Esophagus squamous epithelium (tissue), 5 donors: ENCODE data around the gene TRABD2A. TPM values are rescaled to one million over a fixed set of nuclear protein-coding genes. Genes with fewer than 3 reads are reported as not detected.

Experiments
- DNase-seq: peaks from one replicate; lab custom pipeline; 2025; lab: John Stamatoyannopoulos, UW
- H3K27ac ChIP-seq, 4 donors: fragments of 200-600 bp; sonication (generic); one replicate each; pipeline ENCODE4 v1.5.1; 2016 to 2019; ENCODE audit warnings: mild to moderate bottlenecking in 1 of 4
- H3K27me3 ChIP-seq, 4 donors: fragments of 200-600 bp; sonication (generic); 1 replicate in 3 of 4; 2 replicates in 1 of 4; pipeline versions ENCODE4 v1.5.1 to v1.6.0; 2017 to 2021; ENCODE audit warnings: antibody characterized with exemption in 1 of 4
- H3K36me3 ChIP-seq, 3 donors: fragments of 200-600 bp; sonication (generic); one replicate each; pipeline ENCODE4 v1.5.1; 2016 to 2019
- H3K4me1 ChIP-seq, 3 donors: fragments of 200-600 bp; sonication (generic); one replicate each; pipeline ENCODE4 v1.5.1; 2017 to 2019
- H3K4me3 ChIP-seq, 4 donors: fragments of 200-600 bp; sonication (generic); 1 replicate in 3 of 4; 2 replicates in 1 of 4; pipeline ENCODE4 v1.5.1; 2016 to 2019; ENCODE audit warnings: mild to moderate bottlenecking in 2 of 4, moderate library complexity in 1 of 4
- H3K9me3 ChIP-seq, 3 donors: fragments of 200-600 bp; sonication (generic); one replicate each; pipeline ENCODE4 v1.5.1; 2016 to 2019
- POLR2A ChIP-seq, 4 donors: fragments of 450-650 bp; IDR thresholded peaks; one replicate each; pipeline ENCODE4 v1.6.1; 2017; ENCODE audit warnings: antibody characterized with exemption in 4 of 4, mild to moderate bottlenecking in 4 of 4, moderate library complexity in 3 of 4
- WGBS, 2 donors: methylation state at CpG; one replicate each; pipeline ENCODE4 v1.1.5; 2018; 5-methylcytosine and 5-hydroxymethylcytosine counted together
- intact Hi-C: fragments of 100-400 bp; cut with DNase I; formaldehyde crosslinking; loops from one replicate; pipeline ENCODE4 v1.15.0; 2022
- total RNA-seq, 4 donors: library from RNA; depleted of rRNA; stranded (reverse); fragments of >200 nt; gene quantifications; one replicate each; pipeline ENCODE4 v1.1.0, GENCODE V29; 2016
- TF ChIP-seq, protein P1 (sequence below), 6 experiments: fragments of 450-650 bp in 4 of 6; fragments of 200-600 bp in 2 of 6; sonication (generic) in 2 of 6; IDR thresholded peaks; one replicate each; pipeline ENCODE4 v1.5.1; 2016 to 2019; ENCODE audit warnings: antibody characterized with exemption in 6 of 6, mild to moderate bottlenecking in 4 of 6, moderate library complexity in 4 of 6
- donor health status: DM: yes; HTN: yes; CAD: no.

Gene TRABD2A
- total RNA-seq, 4 donors from 2014 or later, result 0.53 to 1.8 (median 0.76) TPM; not detected in 1

DNA sequence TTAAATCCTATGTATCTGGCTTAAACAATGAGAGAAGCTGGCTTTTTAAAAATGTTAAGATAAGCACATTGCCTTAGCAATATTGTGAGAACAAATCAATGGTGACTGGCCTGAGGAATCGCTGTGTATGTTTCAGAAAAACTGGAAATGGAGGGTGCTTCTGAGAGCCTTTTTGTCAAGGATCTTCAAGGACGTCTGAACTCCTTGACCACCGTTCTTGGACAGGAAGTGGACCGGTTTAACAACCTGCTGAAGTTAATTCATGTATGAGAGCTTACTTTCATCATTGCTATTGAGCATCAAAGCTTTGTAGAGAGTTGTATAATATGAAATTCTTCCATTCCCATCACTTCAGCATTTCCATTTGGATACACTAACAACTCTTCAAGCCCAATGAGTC, 72.6 kb downstream of the TRABD2A start:
- H3K27ac ChIP-seq, result no peak overlapping the region

DNA sequence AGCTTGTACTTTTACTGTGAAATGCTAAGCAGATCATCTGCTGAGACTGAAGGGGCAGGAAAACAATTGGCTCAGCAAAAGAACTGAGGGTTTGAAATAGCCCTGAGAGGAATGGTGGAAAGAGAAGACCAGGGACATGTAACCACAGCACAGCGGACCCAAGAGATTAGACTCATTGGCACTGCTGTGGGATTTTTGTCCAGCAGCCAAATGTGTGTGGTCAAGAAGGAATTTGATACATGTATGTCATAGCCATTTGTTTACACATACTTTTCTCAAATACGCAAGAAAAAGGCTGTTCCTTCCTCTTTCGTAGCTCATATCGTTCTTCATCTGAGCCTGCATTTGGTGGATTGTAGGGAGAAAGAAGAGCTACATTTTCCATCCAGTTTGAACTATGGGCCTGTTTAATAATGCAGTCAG, 73.8 kb downstream of the TRABD2A start:
- 24 to 32% methylated on average over 4 of the region's 4 CpGs for WGBS, 2 donors
- DNase-seq, result no peak
- Histone ChIP-seq H3K4me1 (no peaks in the 10 kb centered on the region), H3K36me3 (no peaks in the 10 kb centered on the region), H3K27ac (peak overlapping the region in 1 of 4 donors; percentile 56), H3K4me3 (no peak overlapping the region), H3K27me3 (no peaks in the 10 kb centered on the region), H3K9me3 (no peaks in the 10 kb centered on the region)
- intact Hi-C loops, result no loop called here
- TF ChIP-seq, protein P1, sequence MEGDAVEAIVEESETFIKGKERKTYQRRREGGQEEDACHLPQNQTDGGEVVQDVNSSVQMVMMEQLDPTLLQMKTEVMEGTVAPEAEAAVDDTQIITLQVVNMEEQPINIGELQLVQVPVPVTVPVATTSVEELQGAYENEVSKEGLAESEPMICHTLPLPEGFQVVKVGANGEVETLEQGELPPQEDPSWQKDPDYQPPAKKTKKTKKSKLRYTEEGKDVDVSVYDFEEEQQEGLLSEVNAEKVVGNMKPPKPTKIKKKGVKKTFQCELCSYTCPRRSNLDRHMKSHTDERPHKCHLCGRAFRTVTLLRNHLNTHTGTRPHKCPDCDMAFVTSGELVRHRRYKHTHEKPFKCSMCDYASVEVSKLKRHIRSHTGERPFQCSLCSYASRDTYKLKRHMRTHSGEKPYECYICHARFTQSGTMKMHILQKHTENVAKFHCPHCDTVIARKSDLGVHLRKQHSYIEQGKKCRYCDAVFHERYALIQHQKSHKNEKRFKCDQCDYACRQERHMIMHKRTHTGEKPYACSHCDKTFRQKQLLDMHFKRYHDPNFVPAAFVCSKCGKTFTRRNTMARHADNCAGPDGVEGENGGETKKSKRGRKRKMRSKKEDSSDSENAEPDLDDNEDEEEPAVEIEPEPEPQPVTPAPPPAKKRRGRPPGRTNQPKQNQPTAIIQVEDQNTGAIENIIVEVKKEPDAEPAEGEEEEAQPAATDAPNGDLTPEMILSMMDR (IDR thresholded peaks at IDR 0.05), result no peak
- no peak for TF ChIP-seq POLR2A (IDR thresholded peaks at IDR 0.05)

More for the DNA sequence above, 72.6 kb downstream of the TRABD2A start:
- no peak for TF ChIP-seq POLR2A (IDR thresholded peaks at IDR 0.05)
- TF ChIP-seq, protein P1 (IDR thresholded peaks at IDR 0.05), result no peak
- DNase-seq, result no peak
- H3K4me1 ChIP-seq, result no peaks in the 10 kb centered on the region
- no peak overlapping the region for H3K4me3 ChIP-seq
- intact Hi-C loops, result no loop called here
- 67 to 76% methylated on average over 4 of the region's 4 CpGs for WGBS, 2 donors
- no peaks in the 10 kb centered on the region for H3K36me3 ChIP-seq
- H3K27me3 ChIP-seq, result no peaks in the 10 kb centered on the region
- H3K9me3 ChIP-seq, result no peaks in the 10 kb centered on the region

DNA sequence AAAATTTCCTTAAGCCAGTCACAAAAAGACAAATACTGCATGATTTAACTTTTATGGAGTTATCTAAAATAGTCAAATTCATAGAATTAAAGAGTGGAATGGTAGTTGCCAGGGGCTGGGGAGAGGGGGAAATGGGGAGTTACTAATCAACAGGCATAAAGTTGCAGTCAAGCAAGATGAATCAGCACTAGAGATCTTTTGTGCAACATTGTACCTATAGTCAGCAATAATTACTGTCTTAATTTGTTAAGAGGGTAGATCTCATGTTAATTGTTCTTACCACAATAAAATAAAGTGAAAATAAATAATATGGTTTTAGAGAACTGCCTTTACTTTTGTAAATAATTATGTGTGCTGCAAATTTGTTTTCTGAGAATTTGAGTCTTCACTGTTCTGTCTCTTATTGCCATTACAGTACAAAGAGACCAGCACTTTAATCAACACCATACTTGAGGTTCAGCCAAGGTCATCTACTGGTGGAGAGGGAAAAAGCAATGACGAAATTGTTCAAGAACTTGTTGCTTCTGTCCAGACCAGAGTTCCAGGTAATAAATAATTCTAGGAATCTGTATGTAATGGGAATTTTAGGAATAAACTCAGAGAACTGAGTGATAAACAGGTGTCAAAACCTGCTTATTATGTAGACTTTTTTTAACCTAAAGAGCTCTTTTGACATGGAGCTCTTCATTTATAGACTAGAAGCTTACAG, 75.5 kb downstream of the TRABD2A start:
- Histone ChIP-seq H3K36me3 (no peaks in the 10 kb centered on the region), H3K4me1 (no peaks in the 10 kb centered on the region), H3K4me3 (no peak overlapping the region), H3K27ac (no peak overlapping the region), H3K27me3 (no peaks in the 10 kb centered on the region), H3K9me3 (no peaks in the 10 kb centered on the region)
- no peak for DNase-seq
- WGBS, 2 donors, result 47 to 56% methylated on average over 1 of the region's 1 CpG
- intact Hi-C loops, result no loop called here
- TF ChIP-seq POLR2A (IDR thresholded peaks at IDR 0.05), result no peak
- TF ChIP-seq, protein P1 (IDR thresholded peaks at IDR 0.05), result no peak

DNA sequence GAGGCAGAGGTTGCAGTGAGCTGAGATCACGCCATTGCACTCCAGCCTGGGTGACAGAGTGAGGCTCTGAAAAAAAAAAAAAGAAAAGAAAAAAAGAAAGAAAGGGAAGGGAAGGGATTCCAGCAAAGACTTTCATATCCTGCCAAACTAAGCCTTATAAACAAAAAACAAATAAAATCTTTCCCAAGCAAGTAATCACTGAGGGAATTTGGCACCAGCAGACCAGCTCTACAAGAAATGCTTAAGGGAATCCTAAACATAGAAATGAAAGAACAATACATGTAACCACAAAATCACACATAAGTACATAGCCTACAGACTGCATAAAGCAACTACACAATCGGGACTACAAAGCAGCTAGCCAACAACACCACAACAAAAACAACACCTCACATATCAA, 79.1 kb downstream of the TRABD2A start:
- intact Hi-C loops, result no loop called here
- no peaks in the 10 kb centered on the region for H3K27me3 ChIP-seq
- WGBS, 2 donors, result 51 to 57% methylated on average over 2 of the region's 2 CpGs
- H3K4me3 ChIP-seq, result no peak overlapping the region
- TF ChIP-seq, protein P1 (IDR thresholded peaks at IDR 0.05), result no peak
- no peak for TF ChIP-seq POLR2A (IDR thresholded peaks at IDR 0.05)
- H3K36me3 ChIP-seq, result no peaks in the 10 kb centered on the region
- H3K4me1 ChIP-seq, result no peaks in the 10 kb centered on the region
- H3K9me3 ChIP-seq, result no peaks in the 10 kb centered on the region
- DNase-seq, result no peak
- H3K27ac ChIP-seq, result no peak overlapping the region

DNA sequence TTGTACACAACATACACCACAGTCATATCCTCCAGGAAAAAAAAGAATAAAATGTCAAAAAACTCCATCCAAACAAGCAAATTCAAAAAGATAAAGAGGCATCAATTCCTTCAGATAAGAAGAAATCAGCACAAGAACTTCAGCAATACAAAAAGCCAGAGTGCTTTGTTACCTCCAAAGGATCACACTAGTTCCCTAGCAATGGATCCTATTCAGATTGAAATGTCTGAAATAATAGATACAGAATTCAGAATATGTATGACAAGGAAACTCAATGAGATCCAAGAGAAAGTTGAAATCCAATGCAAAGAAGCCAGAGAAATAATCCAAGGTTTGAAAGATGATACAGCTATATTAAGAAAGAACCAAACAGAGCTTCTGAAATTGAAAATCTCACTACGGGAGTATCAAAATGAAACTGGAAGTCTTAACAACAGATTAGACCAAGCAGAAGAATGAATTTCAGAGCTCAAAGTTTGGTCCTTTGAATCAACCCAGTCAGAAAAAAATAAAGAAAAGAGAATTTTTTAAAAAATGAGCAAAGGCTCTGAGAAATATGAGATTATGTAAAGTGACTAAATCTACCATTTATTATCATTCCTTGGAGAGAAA, 80.6 kb downstream of the TRABD2A start:
- Histone ChIP-seq H3K4me1 (no peaks in the 10 kb centered on the region), H3K9me3 (no peaks in the 10 kb centered on the region), H3K27me3 (no peaks in the 10 kb centered on the region), H3K36me3 (no peaks in the 10 kb centered on the region), H3K27ac (no peak overlapping the region), H3K4me3 (no peak overlapping the region)
- 58 to 74% methylated on average over 1 of the region's 1 CpG for WGBS, 2 donors
- intact Hi-C loops, result no loop called here
- TF ChIP-seq, protein P1 (IDR thresholded peaks at IDR 0.05), result no peak
- TF ChIP-seq POLR2A (IDR thresholded peaks at IDR 0.05), result no peak
- no peak for DNase-seq
